Measurements from ENCODE around the gene KANK3.
"Not testable (repeated sequence)": the region's sequence is repeated elsewhere in the genome, so short reads cannot be mapped to it uniquely, and the experiment has no call there.

The KANK3 gene

GRCh38 chr19:8320564-8321066 is 22.4 kb downstream of the KANK3 start:
- DNase-seq (ENCODE audit: low read depth, low spot score): no peak

DNA sequence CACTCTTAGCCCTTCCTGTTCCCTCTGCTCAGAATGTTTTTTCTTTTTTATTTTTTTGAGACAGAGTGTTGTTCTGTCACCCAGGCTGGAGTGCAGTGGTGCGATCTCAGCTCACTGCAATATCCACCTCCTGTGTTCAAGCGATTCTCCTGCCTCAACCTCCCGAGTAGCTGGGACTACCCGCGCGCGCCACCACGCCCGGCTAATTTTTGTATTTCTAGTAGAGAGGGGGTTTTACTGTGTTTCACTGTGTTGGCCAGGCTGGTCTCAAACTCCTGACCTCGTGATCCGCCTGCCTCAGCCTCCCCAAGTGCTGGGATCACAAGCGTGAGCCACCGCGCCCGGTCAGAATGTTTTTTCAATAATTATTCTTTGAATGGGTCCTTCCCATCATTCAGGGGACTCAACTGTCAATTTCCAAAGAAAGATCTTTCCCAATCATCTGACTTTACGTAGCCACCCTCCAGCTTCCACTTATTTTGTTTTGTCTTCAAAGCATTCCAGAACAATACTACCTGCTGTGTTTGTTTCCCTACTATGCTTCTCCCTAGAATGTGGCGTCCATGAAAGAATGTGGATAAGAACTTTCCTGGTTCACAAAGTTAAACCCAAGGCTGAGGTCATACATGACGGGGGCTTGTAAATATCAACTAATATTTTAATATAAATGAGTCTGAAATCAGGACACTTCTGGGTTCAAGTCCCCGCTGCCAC is 23.1 kb downstream of the KANK3 start:
- no peak for DNase-seq (ENCODE audit: low read depth, low spot score)

GRCh38 chr19:8318835-8319234 is 24.2 kb downstream of the KANK3 start:
- DNase-seq (ENCODE audit: low read depth, low spot score): not testable (repeated sequence)

GRCh38 chr19:8316351-8317125 is 26.5 kb downstream of the KANK3 start:
- no peak for DNase-seq (ENCODE audit: low read depth, low spot score)

- DNase-seq (ENCODE audit: low read depth, low spot score): not testable (repeated sequence)
Measured at GRCh38 chr19:8314981-8315640, 28.0 kb downstream of the KANK3 start.

DNA sequence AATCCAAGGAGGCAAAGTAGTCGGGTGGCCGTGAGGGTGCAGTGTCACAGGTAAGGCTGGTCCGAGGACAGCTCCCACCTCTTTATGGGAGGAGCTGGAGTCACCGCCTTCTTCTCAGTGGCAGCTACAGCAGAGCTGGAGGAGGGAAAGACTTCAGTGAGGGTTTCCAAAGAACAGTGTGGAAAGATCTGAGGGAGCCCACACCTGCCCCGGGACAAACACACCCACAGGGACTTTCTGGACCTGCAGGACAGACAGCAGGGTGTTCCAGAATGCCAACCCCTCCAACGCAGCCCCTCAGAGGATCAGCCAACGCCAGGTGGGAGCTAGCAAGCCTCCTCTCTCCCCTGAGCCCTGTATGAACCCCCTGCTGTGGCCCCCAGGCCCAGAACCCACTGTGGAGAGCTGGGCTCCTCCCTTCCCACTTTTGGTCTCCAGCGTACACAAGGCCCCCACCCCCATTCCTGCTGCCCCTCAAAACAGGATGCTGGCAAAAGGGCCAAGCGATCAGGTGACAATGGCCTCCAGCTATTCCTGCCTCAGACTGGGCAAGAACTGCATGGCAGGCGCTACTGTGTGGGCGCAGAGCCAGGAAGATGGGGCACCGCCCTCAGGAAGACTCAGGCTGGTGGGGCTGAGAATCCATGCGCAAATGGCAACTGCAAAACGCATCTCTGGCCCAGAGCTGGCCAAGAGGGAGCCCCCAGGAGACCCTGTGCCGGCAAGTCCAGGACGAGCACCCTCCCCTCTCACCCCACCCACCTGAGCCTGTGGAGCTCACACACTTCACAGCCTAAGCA is 31.4 kb downstream of the KANK3 start:
- DNase-seq (ENCODE audit: low read depth, low spot score): no peak

DNA sequence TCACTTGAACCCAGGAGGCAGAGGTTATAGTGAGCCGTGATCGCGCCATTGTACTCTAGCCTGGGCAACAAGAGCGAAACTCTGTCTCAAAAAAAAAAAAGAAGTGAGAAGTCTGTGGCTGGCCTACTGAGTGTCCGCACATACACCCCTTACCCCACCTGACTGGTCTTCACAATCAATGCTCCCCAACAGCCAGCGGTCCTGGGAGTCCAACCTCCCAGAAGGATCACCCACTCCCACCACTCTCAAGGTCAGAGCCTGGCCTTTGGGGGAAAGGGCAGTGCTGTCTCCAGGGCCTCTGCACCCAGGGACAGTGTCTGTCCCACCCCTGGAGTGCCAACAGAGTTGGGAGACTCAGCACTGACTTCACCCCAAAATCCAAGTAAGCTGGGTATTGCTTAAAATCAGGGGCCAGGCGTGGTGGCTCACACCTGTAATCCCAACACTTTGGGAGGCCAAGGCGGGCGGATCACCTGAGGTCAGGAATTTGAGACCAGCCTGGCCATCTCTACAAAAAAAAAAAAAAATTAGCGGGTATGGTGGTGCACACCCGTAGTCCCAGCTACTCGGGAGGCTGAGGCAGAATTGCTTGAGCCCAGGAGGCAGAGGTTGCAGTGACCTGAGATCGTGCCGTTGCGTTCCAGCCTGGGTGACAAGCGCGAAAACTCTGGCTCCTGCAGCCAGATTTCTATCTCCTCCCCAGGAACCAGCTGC is 32.6 kb downstream of the KANK3 start:
- no peak for DNase-seq (ENCODE audit: low read depth, low spot score)

DNA sequence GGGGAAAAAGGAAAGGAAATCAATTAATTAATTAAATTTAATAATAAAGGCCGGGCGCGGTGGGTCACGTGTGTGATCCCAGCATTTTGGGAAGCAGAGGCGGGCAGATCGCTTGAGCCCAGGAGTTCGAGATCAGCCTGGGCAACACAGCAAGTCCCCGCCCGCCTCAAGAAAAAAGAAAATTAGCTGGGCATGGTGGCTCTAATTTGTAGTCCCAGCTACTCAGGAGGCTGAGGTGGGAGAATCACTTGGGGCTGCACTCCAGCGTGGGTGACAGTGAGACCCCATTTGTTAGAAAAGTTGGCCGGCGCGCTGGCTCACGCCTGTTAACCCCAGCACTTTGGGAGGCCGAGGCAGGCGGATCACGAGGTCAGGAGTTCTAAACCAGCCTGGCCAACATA is 34.2 kb downstream of the KANK3 start:
- DNase-seq (ENCODE audit: low read depth, low spot score): no peak

GRCh38 chr19:8307965-8308866 is 34.8 kb downstream of the KANK3 start, which contains the start of gene CD320:
Gene CD320, minus strand, starts transcription at chr19:8308358. Its CDS starts 68 bp downstream, at chr19:8308290.
- peak; percentile 81 for DNase-seq (ENCODE audit: low read depth, low spot score)

DNA sequence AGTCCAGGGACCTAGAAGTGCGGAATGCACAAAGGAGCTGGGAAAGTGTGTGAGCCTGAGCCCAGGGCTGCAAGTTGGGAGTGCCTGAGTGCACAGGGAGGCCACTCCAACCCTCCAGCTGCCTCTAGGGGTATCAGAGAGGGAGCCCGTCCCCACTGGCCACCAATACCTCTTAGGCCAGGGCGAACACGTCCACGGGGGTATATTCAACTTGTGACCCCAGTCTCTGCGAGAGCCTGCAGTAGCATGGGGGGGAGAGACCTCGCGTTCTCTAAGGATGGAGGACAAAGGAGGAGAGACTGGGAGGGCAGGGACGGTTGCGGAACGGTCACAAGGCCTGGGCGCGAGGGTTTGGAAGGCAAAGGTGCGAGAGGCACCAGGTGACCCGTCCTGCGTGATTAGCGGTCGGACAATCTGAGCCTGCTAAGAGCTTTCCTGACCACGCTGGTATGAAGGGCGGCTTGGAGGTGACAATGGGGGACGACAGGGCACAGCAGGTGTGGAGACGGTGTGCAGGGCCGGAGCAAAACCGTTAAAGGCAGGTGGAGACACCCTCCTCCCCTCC is 35.6 kb downstream of the KANK3 start:
- no peak for DNase-seq (ENCODE audit: low read depth, low spot score)

DNA sequence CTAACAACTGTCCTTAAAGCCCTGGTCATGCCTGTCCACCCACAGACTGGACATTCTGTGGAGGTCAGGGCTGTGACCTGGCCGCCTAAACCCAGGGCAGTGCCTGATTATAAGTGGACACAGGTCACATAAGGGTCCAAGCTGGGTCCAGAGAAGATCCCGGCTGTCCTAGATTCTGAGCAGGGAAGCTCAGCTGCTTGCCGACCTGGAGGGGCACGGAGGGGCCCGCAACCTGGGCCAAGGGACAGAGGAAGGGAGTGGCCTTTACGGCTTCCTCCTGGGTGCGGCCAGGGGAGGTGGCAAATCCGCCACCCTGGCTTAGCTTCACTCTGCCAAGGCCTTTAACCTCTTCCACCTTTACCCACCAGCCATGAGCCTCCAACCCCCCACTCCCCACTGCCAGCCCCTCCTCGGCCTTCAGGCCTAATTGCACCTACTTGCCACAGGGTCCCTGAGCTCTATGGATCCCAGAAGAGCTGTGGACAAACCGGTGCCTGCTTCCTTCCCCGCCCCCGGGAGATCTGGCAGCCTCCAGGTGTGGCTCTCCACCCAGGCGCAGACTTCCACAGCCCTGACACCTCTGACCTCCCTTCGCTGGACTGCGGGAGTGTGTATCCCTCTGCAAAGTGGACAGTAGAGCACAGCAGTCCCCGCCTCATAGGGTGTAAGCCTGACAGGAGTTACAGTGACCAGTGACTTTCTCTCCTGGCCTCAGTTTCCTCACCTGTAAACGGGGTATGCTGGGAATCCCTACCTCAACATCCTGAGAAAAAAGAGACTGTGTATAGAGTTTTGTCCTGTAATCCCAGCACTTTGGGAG is 36.6 kb downstream of the KANK3 start:
- DNase-seq (ENCODE audit: low read depth, low spot score): no peak

- no peak for DNase-seq (ENCODE audit: low read depth, low spot score)
Measured at GRCh38 chr19:8305798-8306197, 37.3 kb downstream of the KANK3 start.

DNA sequence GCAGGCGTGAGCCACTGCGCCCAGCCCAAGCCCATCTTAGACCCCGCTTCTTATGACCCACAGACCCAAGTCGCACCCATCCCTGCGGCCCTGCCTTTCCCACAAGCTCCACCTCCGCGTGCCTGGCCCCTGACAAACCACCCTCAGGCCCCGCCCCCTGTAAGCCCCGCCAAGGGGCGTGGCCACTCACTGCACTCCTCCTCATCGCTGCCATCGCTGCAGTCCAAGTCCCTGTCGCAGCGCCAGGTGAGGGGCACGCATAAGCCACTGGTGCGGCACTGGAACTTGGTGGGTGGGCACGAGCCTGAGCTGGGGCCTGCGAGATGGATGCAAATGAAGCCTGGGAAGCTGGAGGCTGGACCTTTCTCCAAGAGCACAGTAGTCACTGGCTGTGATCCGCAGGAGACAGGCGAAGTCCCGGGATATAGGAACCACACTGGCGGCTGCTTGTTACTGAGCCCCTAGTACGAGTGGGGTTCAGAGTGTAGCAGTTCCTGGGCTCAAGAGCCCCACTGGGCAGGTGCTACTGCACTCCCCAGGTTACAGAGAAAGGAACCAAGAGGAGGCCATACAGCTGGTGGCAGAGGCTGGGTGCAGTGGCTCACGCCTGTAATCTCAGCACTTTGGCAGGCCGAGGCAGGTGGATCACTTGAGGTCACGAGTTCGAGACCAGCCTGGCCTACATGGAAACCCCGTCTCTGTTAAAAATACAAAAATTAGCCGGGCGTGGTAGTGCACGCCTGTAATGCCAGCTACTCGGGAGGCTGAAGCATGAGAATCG is 38.0 kb downstream of the KANK3 start:
- DNase-seq (ENCODE audit: low read depth, low spot score): no peak

DNA sequence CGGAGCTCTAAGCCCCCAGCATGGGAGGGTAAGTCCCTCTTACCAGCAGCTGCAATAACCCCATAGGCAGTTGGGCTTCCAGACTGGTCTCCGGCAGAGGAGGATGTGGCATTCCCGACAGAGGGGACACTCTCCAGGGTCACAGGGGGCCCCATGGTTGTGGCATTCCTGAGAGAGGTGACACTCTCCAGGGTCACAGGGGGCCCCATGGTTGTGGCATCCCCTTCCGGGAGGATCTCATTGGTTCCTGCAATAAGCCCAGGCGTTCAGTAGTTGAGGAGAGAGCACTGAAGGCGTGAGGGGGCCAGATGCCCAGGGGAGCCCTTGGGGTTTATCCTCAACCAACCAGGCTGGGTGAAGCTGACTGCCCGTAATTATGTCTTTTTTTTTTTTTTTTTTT is 40.3 kb downstream of the KANK3 start:
- DNase-seq (ENCODE audit: low read depth, low spot score): no peak

- DNase-seq (ENCODE audit: low read depth, low spot score): no peak
Measured at GRCh38 chr19:8302357-8302691, 40.7 kb downstream of the KANK3 start.

DNA sequence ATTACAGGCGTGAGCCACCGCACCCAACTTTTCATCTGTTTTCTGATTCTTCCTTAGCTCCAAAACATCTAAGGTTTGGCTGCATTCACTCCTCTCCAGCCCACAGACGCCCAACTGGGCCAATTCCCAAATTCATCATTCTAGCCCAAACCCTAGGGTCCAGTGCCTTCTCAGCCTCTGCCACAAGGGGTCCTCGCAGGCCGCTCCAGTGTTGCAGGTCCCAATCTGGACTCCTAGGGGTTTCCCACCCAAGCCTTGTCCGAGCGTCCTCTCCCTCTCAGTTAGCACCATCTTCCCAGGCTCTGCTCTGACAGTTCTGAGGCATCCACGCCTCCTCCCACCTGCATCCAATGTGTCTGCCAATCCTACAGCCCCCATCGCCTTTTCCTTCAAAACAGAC is 51.7 kb downstream of the KANK3 start:
- DNase-seq (ENCODE audit: low read depth, low spot score): not testable (repeated sequence)

- not testable (repeated sequence) for DNase-seq (ENCODE audit: low read depth, low spot score)
Measured at GRCh38 chr19:8276508-8276907, 66.6 kb downstream of the KANK3 start.

All from activated naive CD8-positive, alpha-beta T cell treated with anti-CD3 and anti-CD28 coated beads, Interleukin-2, amount 50 U/mL, for 16 hours (primary cell).